K562 (cell line): ENCODE data around the gene SSR2. TPM values are rescaled to one million over a fixed set of nuclear protein-coding genes. Genes with fewer than 3 reads are reported as not detected.

ENCODE experiments used
- EP400 ChIP-seq: fragments of 450-650 bp; IDR thresholded peaks from 2 replicates; pipeline ENCODE4 v1.6.1; 2017; ENCODE audit warnings: antibody characterized with exemption, mild to moderate bottlenecking, moderate library complexity
- NCOA4 ChIP-seq: fragments of 450-650 bp; IDR thresholded peaks from 2 replicates; pipeline ENCODE4 v1.6.1; 2018; ENCODE audit warnings: mild to moderate bottlenecking; ENCODE audit not compliant: partially characterized antibody
- SOX6 ChIP-seq: fragments of 450-650 bp; IDR thresholded peaks from 2 replicates; pipeline ENCODE4 v1.6.1; 2014; ENCODE audit warnings: mild to moderate bottlenecking
- YBX1 ChIP-seq: fragments of 450-650 bp; IDR thresholded peaks from 2 replicates; pipeline ENCODE4 v1.7.1; 2016; ENCODE audit warnings: mild to moderate bottlenecking
- ZNF354B ChIP-seq: fragments of 250-450 bp; sonication (Bioruptor Pico); IDR thresholded peaks from 2 replicates; pipeline ENCODE4 v1.4.0; 2020
- polyA plus RNA-seq, 8 experiments: library from polyadenylated mRNA; depleted of rRNA in 4 of 8; stranded (reverse) in 5 of 8; unstranded in 3 of 8; fragments of >200 nt; fragmentation: Nextera tagmentation in 2 of 8; fragmentation: Illumina TruSeq in 1 of 8; extraction: Ambion mirVana in 2 of 8; extraction: Trizol in 1 of 8; gene quantifications; 2 replicates each; pipeline versions ENCODE4 v1.2.1 to v1.2.3, GENCODE V29; 2011 to 2014; ENCODE audit warnings: inconsistent platforms in 1 of 8, missing spikeins in 1 of 8
- total RNA-seq, 7 experiments: library from RNA; depleted of rRNA in 6 of 7; stranded (reverse); fragments of >200 nt in 6 of 7; fragmentation: Illumina TruSeq in 2 of 7; extraction: Trizol in 2 of 7; gene quantifications; 2 replicates each; pipeline versions ENCODE4 v1.2.1 to v1.2.3, GENCODE V29; 2011 to 2021; ENCODE audit warnings: low replicate concordance in 1 of 7
- TF ChIP-seq, protein P1 (sequence below): fragments of 450-650 bp; formaldehyde crosslinking; IDR thresholded peaks from 2 replicates; pipeline ENCODE4 v1.4.0; 2022; ENCODE audit warnings: mild to moderate bottlenecking, moderate library complexity
- TF ChIP-seq, protein P2 (sequence below), 3 experiments: IDR thresholded peaks in 2 of 3; conservative IDR thresholded peaks in 1 of 3; 2 replicates each; pipeline ENCODE4 v1.5.1; 2011 to 2012; ENCODE audit warnings: low read length in 3 of 3, mild to moderate bottlenecking in 3 of 3, control low read depth in 2 of 3, improper control_type of control experiment in 1 of 3, inconsistent platforms in 1 of 3, low read depth in 1 of 3, mixed read lengths in 1 of 3, moderate library complexity in 1 of 3; ENCODE audit not compliant: insufficient read depth in 2 of 3
- TF ChIP-seq, protein P3 (sequence below): fragments of 450-650 bp; IDR thresholded peaks from 2 replicates; pipeline ENCODE4 v1.6.1; 2016; ENCODE audit warnings: borderline replicate concordance
- TF ChIP-seq, protein P4 (sequence below): fragments of 450-650 bp; IDR thresholded peaks from 2 replicates; pipeline ENCODE4 v1.6.1; 2018; ENCODE audit not compliant: partially characterized antibody
- TF ChIP-seq, protein P5 (sequence below), 2 experiments: fragments of 450-650 bp; IDR thresholded peaks; 2 replicates each; pipeline ENCODE4 v1.6.1; 2018; ENCODE audit warnings: mild to moderate bottlenecking in 2 of 2, low read depth in 1 of 2; ENCODE audit not compliant: partially characterized antibody in 2 of 2
- TF ChIP-seq, protein P6 (sequence below): fragments of 450-650 bp; formaldehyde crosslinking; IDR thresholded peaks from 2 replicates; pipeline ENCODE4 v1.4.0; 2022; ENCODE audit warnings: missing genetic modification characterization

Gene SSR2
- total and polyA plus RNA-seq, 9 of the 15 experiments (the other 6 are each of a cell fraction or from before 2014, with no cell fraction given): 161 to 411 (median 240) TPM

DNA sequence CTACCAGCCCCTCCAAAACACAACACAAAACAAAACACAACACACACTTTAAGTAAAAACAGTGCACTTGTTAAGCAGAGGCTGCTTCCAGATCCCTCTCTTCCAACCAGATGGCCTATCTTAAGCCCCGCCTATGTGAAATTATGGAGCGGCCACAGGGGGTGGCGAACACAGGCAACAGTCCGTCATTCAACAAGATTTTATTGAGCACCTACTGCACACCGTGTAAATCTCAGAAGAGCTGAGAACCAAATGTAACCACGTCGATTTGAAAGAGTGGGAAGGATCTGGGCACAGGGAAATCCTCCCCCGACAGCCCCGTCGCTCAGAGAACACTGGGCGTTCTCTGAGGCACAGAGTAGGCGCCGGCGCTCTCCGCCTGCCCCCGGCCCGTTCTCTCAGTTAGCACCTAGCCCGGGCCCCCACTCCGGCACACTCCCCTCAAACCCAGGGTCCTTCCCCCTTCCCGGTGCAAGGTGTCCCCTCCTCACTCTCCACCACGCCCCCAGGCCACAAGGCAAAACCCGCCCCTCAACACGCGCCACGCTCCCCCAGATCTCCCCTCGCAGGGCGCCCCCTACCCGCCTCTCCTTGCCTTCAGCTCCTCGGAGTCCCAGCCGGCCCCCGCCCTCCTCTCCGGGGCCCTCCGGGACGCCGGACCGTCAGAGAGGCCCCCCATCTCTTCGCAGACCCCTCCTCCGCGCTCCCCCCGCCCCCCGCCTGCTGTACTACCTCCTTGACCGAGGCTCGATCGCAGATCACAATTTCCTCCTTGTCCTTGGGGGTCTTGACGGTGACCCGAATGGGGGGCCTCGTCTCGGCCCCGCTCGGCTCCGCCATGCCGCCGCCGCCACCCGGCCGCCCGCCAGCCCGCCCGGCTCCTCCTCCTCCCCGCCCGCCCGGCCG, 32.4 kb upstream of the SSR2 start (continued):
- TF ChIP-seq, protein P1, sequence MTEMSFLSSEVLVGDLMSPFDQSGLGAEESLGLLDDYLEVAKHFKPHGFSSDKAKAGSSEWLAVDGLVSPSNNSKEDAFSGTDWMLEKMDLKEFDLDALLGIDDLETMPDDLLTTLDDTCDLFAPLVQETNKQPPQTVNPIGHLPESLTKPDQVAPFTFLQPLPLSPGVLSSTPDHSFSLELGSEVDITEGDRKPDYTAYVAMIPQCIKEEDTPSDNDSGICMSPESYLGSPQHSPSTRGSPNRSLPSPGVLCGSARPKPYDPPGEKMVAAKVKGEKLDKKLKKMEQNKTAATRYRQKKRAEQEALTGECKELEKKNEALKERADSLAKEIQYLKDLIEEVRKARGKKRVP (CRISPR knock-in tag): no peak
- no peak for TF ChIP-seq YBX1
- peak; percentile 84 for TF ChIP-seq EP400
- TF ChIP-seq ZNF354B (CRISPR knock-in tag): no peak
- TF ChIP-seq, protein P2, sequence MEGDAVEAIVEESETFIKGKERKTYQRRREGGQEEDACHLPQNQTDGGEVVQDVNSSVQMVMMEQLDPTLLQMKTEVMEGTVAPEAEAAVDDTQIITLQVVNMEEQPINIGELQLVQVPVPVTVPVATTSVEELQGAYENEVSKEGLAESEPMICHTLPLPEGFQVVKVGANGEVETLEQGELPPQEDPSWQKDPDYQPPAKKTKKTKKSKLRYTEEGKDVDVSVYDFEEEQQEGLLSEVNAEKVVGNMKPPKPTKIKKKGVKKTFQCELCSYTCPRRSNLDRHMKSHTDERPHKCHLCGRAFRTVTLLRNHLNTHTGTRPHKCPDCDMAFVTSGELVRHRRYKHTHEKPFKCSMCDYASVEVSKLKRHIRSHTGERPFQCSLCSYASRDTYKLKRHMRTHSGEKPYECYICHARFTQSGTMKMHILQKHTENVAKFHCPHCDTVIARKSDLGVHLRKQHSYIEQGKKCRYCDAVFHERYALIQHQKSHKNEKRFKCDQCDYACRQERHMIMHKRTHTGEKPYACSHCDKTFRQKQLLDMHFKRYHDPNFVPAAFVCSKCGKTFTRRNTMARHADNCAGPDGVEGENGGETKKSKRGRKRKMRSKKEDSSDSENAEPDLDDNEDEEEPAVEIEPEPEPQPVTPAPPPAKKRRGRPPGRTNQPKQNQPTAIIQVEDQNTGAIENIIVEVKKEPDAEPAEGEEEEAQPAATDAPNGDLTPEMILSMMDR (IDR thresholded peaks at IDR 0.05 in 2 of 3, conservative IDR thresholded peaks at IDR 0.05 in 1 of 3; ENCODE audit: insufficient read depth in 2 of 3, low read depth in 1 of 3, low read length in 3 of 3): peak in 2 of 3 experiments; percentile 40 to 55; a peak in 4 of 6 replicates
- TF ChIP-seq, protein P3, sequence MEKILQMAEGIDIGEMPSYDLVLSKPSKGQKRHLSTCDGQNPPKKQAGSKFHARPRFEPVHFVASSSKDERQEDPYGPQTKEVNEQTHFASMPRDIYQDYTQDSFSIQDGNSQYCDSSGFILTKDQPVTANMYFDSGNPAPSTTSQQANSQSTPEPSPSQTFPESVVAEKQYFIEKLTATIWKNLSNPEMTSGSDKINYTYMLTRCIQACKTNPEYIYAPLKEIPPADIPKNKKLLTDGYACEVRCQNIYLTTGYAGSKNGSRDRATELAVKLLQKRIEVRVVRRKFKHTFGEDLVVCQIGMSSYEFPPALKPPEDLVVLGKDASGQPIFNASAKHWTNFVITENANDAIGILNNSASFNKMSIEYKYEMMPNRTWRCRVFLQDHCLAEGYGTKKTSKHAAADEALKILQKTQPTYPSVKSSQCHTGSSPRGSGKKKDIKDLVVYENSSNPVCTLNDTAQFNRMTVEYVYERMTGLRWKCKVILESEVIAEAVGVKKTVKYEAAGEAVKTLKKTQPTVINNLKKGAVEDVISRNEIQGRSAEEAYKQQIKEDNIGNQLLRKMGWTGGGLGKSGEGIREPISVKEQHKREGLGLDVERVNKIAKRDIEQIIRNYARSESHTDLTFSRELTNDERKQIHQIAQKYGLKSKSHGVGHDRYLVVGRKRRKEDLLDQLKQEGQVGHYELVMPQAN: peak; percentile 92
- TF ChIP-seq, protein P4, sequence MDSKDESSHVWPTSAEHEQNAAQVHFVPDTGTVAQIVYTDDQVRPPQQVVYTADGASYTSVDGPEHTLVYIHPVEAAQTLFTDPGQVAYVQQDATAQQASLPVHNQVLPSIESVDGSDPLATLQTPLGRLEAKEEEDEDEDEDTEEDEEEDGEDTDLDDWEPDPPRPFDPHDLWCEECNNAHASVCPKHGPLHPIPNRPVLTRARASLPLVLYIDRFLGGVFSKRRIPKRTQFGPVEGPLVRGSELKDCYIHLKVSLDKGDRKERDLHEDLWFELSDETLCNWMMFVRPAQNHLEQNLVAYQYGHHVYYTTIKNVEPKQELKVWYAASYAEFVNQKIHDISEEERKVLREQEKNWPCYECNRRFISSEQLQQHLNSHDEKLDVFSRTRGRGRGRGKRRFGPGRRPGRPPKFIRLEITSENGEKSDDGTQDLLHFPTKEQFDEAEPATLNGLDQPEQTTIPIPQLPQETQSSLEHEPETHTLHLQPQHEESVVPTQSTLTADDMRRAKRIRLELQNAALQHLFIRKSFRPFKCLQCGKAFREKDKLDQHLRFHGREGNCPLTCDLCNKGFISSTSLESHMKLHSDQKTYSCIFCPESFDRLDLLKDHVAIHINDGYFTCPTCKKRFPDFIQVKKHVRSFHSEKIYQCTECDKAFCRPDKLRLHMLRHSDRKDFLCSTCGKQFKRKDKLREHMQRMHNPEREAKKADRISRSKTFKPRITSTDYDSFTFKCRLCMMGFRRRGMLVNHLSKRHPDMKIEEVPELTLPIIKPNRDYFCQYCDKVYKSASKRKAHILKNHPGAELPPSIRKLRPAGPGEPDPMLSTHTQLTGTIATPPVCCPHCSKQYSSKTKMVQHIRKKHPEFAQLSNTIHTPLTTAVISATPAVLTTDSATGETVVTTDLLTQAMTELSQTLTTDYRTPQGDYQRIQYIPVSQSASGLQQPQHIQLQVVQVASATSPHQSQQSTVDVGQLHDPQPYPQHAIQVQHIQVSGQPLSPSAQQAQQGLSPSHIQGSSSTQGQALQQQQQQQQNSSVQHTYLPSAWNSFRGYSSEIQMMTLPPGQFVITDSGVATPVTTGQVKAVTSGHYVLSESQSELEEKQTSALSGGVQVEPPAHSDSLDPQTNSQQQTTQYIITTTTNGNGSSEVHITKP: peak; percentile 9
- TF ChIP-seq, protein P5, sequence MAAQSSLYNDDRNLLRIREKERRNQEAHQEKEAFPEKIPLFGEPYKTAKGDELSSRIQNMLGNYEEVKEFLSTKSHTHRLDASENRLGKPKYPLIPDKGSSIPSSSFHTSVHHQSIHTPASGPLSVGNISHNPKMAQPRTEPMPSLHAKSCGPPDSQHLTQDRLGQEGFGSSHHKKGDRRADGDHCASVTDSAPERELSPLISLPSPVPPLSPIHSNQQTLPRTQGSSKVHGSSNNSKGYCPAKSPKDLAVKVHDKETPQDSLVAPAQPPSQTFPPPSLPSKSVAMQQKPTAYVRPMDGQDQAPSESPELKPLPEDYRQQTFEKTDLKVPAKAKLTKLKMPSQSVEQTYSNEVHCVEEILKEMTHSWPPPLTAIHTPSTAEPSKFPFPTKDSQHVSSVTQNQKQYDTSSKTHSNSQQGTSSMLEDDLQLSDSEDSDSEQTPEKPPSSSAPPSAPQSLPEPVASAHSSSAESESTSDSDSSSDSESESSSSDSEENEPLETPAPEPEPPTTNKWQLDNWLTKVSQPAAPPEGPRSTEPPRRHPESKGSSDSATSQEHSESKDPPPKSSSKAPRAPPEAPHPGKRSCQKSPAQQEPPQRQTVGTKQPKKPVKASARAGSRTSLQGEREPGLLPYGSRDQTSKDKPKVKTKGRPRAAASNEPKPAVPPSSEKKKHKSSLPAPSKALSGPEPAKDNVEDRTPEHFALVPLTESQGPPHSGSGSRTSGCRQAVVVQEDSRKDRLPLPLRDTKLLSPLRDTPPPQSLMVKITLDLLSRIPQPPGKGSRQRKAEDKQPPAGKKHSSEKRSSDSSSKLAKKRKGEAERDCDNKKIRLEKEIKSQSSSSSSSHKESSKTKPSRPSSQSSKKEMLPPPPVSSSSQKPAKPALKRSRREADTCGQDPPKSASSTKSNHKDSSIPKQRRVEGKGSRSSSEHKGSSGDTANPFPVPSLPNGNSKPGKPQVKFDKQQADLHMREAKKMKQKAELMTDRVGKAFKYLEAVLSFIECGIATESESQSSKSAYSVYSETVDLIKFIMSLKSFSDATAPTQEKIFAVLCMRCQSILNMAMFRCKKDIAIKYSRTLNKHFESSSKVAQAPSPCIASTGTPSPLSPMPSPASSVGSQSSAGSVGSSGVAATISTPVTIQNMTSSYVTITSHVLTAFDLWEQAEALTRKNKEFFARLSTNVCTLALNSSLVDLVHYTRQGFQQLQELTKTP (IDR thresholded peaks at IDR 0.05; ENCODE audit: low read depth in 1 of 2, partially characterized antibody in 2 of 2): no peak
- TF ChIP-seq, protein P6, sequence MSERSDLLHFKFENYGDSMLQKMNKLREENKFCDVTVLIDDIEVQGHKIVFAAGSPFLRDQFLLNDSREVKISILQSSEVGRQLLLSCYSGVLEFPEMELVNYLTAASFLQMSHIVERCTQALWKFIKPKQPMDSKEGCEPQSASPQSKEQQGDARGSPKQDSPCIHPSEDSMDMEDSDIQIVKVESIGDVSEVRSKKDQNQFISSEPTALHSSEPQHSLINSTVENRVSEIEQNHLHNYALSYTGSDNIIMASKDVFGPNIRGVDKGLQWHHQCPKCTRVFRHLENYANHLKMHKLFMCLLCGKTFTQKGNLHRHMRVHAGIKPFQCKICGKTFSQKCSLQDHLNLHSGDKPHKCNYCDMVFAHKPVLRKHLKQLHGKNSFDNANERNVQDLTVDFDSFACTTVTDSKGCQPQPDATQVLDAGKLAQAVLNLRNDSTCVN (CRISPR knock-in tag): 0 out of 2 replicates have a peak, but pooled peaks have one; percentile 55
- TF ChIP-seq SOX6: 0 out of 2 replicates have a peak, but pooled peaks have one; percentile 12
- TF ChIP-seq NCOA4: no peak
